GM21381 (cell line): Measurements from ENCODE around the gene CCDC18.
"Not testable (repeated sequence)": the region's sequence is repeated elsewhere in the genome, so short reads cannot be mapped to it uniquely, and the experiment has no call there.

Experiments
- ATAC-seq: cut with Tn5 transposase; IDR thresholded peaks from one replicate; pipeline ENCODE4 v1.9.1; 2021; ENCODE audit warnings: mild to moderate bottlenecking, moderate library complexity; ENCODE audit not compliant: unreplicated experiment

CCDC18 gene

DNA sequence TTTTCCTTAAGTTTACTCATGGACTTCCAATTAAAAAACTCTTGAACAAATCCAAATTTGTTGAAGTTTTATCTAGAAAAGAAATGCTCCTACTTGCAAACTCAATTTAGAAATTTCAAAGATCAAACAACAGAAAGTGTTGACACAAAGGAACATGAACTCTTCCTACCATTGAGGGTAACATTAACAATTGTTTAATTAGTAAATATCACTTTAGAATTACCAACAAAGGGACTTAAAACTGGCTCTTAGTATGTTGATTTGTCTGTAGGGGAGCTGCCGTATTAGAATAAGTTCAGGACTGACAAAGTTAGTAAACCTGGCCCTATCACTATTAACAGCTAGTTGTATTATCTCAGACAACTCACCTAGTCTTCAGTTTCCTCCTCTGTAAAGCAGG, 57.9 kb downstream of the CCDC18 start:
- ATAC-seq: no peak

DNA sequence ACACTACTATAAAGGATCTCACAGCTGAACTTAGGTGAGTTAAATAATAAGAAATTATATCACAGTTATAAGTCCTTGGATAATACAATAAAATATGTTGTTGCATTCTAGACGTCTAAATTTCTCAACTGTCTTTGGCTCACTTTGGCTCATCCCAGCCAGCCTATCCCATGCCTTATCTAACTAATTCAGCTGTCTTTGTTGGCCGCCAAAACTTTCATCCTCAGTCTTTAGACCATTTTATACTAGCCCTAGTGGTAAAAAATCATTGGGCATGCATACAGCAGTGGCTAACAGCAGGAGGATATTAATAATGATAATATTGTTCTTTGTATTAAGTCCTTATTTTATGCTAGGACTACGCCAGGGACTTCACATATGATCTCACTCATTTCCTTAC, 59.3 kb downstream of the CCDC18 start:
- no peak for ATAC-seq

- ATAC-seq: not testable (repeated sequence)
Observed at GRCh38 chr1:93243233-93243632, 62.7 kb downstream of the CCDC18 start.

- no peak for ATAC-seq
Observed at GRCh38 chr1:93244298-93245069, 64.0 kb downstream of the CCDC18 start.

DNA sequence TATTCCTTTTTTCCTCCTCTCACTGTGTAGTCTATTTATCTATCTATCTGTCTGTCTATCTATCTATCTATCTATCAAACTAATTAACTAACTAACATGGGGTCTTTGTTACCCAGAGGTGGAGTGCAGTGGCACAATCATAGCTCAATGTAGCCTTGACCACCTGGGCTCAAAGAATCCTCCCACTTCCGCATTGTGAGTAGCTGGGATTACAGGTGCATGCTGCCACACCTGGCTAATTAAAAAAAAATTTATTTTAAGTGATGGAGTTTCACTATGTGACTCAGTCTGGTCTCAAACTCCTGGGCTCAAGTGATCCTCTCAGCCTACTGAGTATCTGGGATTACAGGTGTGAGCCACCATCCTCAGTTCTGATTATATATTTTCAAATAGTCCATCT, 71.4 kb downstream of the CCDC18 start:
- no peak for ATAC-seq

- ATAC-seq: no peak
Observed at GRCh38 chr1:93252598-93252997, 72.1 kb downstream of the CCDC18 start.

GRCh38 chr1:93253516-93253915, 73.0 kb downstream of the CCDC18 start:
- ATAC-seq: no peak

GRCh38 chr1:93255222-93256079, 74.9 kb downstream of the CCDC18 start:
- no peak for ATAC-seq

DNA sequence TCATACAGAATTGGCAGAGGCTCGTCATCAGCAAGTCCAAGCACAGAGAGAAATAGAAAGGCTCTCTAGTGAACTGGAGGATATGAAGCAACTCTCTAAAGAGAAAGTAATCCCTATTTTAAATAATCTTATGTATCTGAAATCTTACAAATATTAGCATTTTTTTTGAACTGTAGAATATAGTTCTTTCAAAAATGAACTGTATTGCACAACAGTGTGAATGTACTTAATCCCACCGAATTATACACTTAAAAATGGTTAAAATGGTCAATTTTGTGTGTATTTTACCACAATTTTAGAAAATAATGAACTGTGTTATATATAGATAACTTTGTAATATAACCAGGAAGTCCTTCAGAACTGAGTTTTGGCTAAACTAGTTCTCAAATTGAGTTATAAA, 75.9 kb downstream of the CCDC18 start:
- no peak for ATAC-seq

- no peak for ATAC-seq
Observed at GRCh38 chr1:93257889-93258288, 77.4 kb downstream of the CCDC18 start.

DNA sequence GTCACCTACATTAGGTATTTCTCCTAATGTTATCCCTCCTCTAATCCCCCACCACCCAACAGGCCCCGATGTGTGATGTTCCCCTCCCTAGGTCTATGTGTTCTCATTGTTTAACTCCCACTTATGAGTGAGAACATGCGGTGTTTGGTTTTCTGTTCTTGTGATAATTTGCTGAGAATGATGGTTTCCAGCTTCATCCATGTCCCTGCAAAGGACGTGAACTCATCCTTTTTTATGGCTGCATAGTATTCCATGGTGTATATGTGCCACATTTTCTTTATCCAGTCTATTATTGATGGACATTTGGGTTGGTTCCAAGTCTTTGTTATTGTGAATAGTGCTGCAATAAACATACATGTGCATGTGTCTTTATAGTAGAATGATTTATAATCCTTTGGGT, 80.2 kb downstream of the CCDC18 start:
- not testable (repeated sequence) for ATAC-seq

- ATAC-seq: no peak
Observed at GRCh38 chr1:93262645-93263044, 82.1 kb downstream of the CCDC18 start.

- not testable (repeated sequence) for ATAC-seq
Observed at GRCh38 chr1:93268888-93269287, 88.4 kb downstream of the CCDC18 start.

- ATAC-seq: not testable (repeated sequence)
Observed at GRCh38 chr1:93275262-93275633, 94.7 kb downstream of the CCDC18 start.

DNA sequence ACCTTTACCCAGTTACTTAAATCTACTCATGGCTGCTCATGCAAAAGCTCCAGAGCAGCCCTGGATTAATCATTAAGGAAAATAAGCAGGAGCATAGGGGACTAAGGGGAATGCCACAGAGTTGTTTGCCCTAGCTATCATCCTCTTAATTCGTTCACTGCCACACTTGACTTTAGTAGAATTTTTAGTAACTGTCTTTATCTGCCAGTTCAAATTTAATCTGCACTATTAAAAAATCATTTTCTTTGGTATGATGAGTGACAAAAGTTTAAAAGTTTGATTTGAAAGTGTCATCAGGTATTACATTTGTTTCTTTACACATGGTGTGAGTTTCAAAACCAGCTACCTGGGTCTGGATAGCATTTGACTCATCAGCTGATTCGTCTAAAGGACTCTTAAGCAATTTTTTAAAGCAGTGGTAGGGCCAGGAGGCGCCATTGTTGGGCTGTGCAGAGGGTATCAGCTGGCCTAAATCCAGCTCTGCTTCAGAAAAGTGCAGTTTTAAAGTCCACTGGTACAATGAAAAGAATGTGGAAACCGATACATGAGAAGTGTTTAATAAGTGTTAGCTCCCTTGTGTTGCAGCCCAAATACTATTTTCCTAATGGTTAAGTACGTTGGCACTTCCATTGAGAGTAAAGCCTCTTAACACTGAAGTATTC, 95.2 kb downstream of the CCDC18 start:
- no peak for ATAC-seq

GRCh38 chr1:93277530-93277929, 97.0 kb downstream of the CCDC18 start:
- ATAC-seq: not testable (repeated sequence)

DNA sequence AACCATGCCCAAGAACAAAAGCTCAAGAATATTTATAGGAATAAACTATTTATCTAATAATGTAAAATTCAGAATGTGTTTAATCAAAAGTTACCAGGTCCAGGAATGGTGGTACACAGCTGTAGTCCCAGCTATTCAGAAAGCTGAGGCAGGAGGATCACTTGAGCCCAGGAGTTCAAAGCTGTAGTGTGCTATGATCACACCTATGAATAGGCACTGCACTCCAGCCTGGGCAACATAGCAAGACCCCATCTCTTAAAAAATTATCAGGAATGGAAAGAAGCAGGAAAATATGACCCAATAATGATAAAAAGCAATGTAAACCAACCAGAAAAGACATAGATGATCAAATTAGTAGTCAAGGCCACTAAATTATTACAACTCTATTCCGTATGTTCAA, 103.0 kb downstream of the CCDC18 start:
- ATAC-seq: no peak

GRCh38 chr1:93288558-93288957, 108.0 kb downstream of the CCDC18 start:
- no peak for ATAC-seq

GRCh38 chr1:93296555-93297154, 116.1 kb downstream of the CCDC18 start:
- ATAC-seq: no peak

DNA sequence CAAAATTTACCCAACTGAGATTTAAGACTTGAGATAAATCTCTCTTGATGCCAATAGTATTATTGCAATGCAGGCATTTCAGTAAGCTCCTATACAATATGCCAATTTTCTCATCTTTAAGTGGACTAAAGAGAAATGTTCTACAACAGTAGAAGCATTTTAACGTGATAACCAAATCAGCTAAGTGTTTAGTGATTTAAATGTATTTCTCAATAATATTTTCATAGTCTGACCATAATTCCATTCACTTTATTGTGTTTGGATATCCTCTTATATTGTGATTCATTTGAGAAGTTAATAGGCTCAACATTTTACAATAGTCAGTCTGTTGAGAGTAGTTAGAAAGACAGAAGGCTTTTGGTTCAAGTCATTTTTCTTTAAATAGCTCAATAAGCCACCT, 120.6 kb downstream of the CCDC18 start:
- ATAC-seq: no peak

- no peak for ATAC-seq
Observed at GRCh38 chr1:93302078-93302477, 121.6 kb downstream of the CCDC18 start.
